ENCODE results near the gene NOL3. TPM values are rescaled to one million over a fixed set of nuclear protein-coding genes. Genes with fewer than 3 reads are reported as not detected.

NOL3 gene
- total RNA-seq, 1 experiment from 2014 or later, result 8.5 TPM

- Mint-ChIP-seq H3K27ac (no peak overlapping the region), H3K4me1 (peaks cover 44% of the 10 kb centered on the region), H3K4me3 (peak overlapping the region; percentile 56), H3K9me3 (no peaks in the 10 kb centered on the region), H3K36me3 (no peaks in the 10 kb centered on the region), H3K27me3 (ENCODE audit: low read depth) (peaks cover 94% of the 10 kb centered on the region)
- CTCF ChIA-PET, result interaction anchor here (1.0 to 15.6 kb wide), 5 partner anchors 10 to 213 kb away, joined by 3 to 386 read pairs (median 4); partner anchors contain the start of genes B3GNT9, CES3, FBXL8 and TRADD
- no peak for DNase-seq (ENCODE audit: low spot score)
- ATAC-seq, result no peak
- POLR2A ChIA-PET, result no interaction called here
- TF ChIP-seq NFYB (CRISPR knock-in tag; conservative IDR thresholded peaks at IDR 0.05; ENCODE audit: low read depth), result no peak
- no peak for TF ChIP-seq FOXP4 (CRISPR knock-in tag; IDR thresholded peaks at IDR 0.05)
- TF ChIP-seq, protein P1, sequence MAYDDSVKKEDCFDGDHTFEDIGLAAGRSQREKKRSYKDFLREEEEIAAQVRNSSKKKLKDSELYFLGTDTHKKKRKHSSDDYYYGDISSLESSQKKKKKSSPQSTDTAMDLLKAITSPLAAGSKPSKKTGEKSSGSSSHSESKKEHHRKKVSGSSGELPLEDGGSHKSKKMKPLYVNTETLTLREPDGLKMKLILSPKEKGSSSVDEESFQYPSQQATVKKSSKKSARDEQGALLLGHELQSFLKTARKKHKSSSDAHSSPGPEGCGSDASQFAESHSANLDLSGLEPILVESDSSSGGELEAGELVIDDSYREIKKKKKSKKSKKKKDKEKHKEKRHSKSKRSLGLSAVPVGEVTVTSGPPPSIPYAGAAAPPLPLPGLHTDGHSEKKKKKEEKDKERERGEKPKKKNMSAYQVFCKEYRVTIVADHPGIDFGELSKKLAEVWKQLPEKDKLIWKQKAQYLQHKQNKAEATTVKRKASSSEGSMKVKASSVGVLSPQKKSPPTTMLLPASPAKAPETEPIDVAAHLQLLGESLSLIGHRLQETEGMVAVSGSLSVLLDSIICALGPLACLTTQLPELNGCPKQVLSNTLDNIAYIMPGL (CRISPR knock-in tag; IDR thresholded peaks at IDR 0.05), result no peak
- no peak for TF ChIP-seq ZNF317 (CRISPR knock-in tag; IDR thresholded peaks at IDR 0.05; ENCODE audit: borderline replicate concordance, low read depth)
- TF ChIP-seq CBFB (CRISPR knock-in tag; IDR thresholded peaks at IDR 0.05; ENCODE audit: low read depth), result no peak
- no peak for TF ChIP-seq ZMAT4 (CRISPR knock-in tag; IDR thresholded peaks at IDR 0.05)
- no peak for TF ChIP-seq NR1H2 (CRISPR knock-in tag; IDR thresholded peaks at IDR 0.05)
- TF ChIP-seq ZNF671 (CRISPR knock-in tag; IDR thresholded peaks at IDR 0.05), result no peak
- no peak for TF ChIP-seq GRHL2 (CRISPR knock-in tag; IDR thresholded peaks at IDR 0.05; ENCODE audit: insufficient replicate concordance, severe bottlenecking)
- TF ChIP-seq FOXJ3 (CRISPR knock-in tag; IDR thresholded peaks at IDR 0.05; ENCODE audit: borderline replicate concordance), result no peak
- TF ChIP-seq ZNF263 (CRISPR knock-in tag; IDR thresholded peaks at IDR 0.05; ENCODE audit: low read depth), result no peak
- no peak for TF ChIP-seq ETV6 (CRISPR knock-in tag; IDR thresholded peaks at IDR 0.05)
- no peak for TF ChIP-seq JUN (CRISPR knock-in tag; IDR thresholded peaks at IDR 0.05)
- TF ChIP-seq ARID4B (CRISPR knock-in tag; IDR thresholded peaks at IDR 0.05; ENCODE audit: borderline replicate concordance), result no peak
Observed at GRCh38 chr16:67166598-67167168, 3.7 kb upstream of the NOL3 start.

DNA sequence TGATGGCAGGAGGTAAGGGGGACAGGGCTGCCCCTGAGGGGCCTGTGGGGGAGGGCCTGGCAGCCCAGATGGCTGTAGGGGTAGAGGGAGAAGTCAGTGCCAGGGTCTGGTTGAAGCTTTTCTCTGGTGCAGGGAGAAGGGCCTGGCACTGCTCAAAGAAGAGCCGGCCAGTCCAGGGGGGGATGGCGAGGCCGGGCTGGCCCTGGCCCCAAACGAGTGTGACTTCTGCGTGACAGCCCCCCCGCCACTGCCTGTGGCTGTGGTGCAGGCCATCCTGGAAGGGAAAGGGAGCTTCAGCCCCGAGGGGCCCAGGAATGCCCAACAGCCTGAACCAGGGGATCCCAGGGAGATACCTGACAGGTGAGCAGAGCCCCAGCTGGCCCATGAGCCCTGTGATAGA lies 2.8 kb upstream of the NOL3 start:
- DNase-seq (ENCODE audit: low spot score) (no peak), ATAC-seq (no peak)
- Mint-ChIP-seq H3K27ac (no peak overlapping the region), H3K4me1 (peaks cover 37% of the 10 kb centered on the region), H3K36me3 (no peaks in the 10 kb centered on the region), H3K4me3 (no peak overlapping the region), H3K9me3 (no peaks in the 10 kb centered on the region), H3K27me3 (ENCODE audit: low read depth) (peaks cover 94% of the 10 kb centered on the region)
- CTCF ChIA-PET, result interaction anchor here (1.4 to 15.6 kb wide), 4 partner anchors 11 to 207 kb away, joined by 3 to 386 read pairs (median 68); partner anchors contain the start of genes B3GNT9, CES3, ELMO3 and FBXL8
- POLR2A ChIA-PET, result no interaction called here
- TF ChIP-seq, protein P2, sequence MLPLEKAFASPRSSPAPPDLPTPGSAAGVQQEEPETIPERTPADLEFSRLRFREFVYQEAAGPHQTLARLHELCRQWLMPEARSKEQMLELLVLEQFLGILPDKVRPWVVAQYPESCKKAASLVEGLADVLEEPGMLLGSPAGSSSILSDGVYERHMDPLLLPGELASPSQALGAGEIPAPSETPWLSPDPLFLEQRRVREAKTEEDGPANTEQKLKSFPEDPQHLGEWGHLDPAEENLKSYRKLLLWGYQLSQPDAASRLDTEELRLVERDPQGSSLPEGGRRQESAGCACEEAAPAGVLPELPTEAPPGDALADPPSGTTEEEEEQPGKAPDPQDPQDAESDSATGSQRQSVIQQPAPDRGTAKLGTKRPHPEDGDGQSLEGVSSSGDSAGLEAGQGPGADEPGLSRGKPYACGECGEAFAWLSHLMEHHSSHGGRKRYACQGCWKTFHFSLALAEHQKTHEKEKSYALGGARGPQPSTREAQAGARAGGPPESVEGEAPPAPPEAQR (CRISPR knock-in tag; IDR thresholded peaks at IDR 0.05), result no peak
- TF ChIP-seq RORB (CRISPR knock-in tag; IDR thresholded peaks at IDR 0.05), result no peak
